ENCODE measurements around the gene HEATR3.
"Not testable (repeated sequence)": the region's sequence is repeated elsewhere in the genome, so short reads cannot be mapped to it uniquely, and the experiment has no call there.

HEATR3 gene

DNA sequence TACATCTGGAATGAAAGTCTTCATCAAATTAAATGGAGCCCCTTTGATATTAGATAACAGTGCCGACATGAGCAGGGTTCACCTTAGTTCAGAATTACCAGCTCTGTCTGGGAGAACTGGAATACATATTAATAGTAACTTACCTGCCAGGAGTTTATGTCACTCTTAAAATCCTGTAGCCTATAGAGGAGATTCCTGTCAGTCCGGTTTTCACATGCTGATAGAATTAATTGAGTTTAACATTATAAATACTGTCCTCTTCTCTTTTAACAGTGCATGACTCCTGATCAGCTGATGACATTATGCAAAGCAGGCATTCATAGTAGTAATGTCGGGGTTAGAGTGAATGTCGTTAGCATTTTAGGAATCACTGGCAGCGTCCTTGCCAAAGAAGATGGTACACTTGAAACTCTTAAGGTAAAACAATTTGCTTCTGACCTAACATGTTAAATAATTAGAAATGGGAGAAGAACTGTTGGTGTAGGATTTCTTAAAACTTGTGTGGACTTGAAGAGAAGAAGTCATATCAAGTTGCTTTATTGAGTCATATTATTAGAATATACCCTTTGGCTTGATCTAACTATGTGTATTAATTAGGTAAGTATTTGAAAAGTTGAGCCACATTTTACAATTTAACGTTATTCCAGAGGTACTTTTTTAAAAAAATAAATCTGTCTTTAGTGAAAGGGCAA, 34.3 kb downstream of the HEATR3 start:
- TF ChIP-seq POLR2A (IDR thresholded peaks at IDR 0.05; ENCODE audit: low read depth, low read length), result no peak
- DNase-seq (ENCODE audit: insufficient read length, low spot score) (no peak), FAIRE-seq (no peak)

GRCh38 chr16:50102051-50102746, 36.4 kb downstream of the HEATR3 start:
- DNase-seq (ENCODE audit: insufficient read length, low spot score) (peak; percentile 59), FAIRE-seq (peak; percentile 97)
- TF ChIP-seq POLR2A (IDR thresholded peaks at IDR 0.05; ENCODE audit: low read depth, low read length), result no peak

- no peak for DNase-seq (ENCODE audit: insufficient read length, low spot score)
- TF ChIP-seq POLR2A (IDR thresholded peaks at IDR 0.05; ENCODE audit: low read depth, low read length), result no peak
- FAIRE-seq, result no peak
Measured at GRCh38 chr16:50103764-50104163, 38.0 kb downstream of the HEATR3 start.

- DNase-seq (ENCODE audit: insufficient read length, low spot score), result no peak
- FAIRE-seq, result no peak
- no peak for TF ChIP-seq POLR2A (IDR thresholded peaks at IDR 0.05; ENCODE audit: low read depth, low read length)
Measured at GRCh38 chr16:50114357-50115129, 48.8 kb downstream of the HEATR3 start.

DNA sequence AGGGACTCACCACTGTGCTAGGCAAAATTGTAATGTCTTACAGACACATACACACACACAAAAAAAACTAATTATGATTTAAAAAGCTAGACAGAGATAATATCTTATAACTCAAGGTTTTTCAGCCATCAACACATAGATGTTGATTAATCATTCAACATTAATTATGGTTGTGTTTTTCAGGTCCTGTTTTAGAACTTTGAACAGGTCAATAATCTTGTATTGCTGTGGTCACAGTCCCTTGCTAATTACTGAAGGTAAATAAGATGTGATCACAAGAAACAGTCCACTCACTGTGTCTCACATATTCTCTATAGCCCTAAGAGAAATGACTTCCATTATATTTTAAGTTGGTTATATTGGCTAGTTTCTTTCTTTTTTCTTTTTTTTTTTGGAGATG, 54.9 kb downstream of the HEATR3 start:
- TF ChIP-seq POLR2A (IDR thresholded peaks at IDR 0.05; ENCODE audit: low read depth, low read length), result no peak
- no peak for DNase-seq (ENCODE audit: insufficient read length, low spot score)
- FAIRE-seq, result no peak

GRCh38 chr16:50121278-50121677, 55.5 kb downstream of the HEATR3 start:
- TF ChIP-seq POLR2A (IDR thresholded peaks at IDR 0.05; ENCODE audit: low read depth, low read length), result no peak
- no peak for DNase-seq (ENCODE audit: insufficient read length, low spot score)
- no peak for FAIRE-seq

DNA sequence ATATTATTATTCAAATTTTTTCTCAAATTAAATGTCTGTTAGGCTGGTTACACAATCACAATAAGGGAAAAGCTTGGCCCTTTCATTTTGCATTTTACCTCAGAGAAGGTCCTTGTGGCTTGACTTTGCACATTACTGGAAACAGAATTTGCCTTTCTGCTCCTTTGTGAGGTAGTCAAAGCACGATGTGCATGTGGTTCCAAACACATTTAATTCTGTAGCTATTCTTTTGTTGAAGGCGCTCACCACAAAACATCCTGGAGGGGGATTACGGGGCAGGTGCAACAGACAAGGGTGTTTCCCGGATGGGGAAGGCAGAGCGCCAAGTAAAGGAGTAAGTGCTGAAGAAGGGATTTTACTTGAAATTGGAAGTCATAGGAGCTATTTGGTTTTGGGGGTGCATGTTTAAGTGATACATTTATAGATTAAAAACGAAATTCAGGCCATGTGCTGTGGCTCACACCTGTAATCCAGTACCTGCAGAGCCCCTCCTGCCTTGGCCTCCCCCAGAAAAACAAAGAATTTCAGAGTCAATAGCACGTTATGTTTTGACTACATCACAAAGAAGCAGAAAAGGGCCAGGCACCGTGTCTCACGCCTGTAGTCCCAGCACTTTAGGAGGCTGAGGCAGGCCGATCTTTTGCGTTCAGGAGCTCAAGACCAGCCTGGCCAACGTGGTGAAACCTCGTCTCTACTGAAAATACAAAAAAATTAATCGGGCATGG, 56.1 kb downstream of the HEATR3 start:
- FAIRE-seq, result no peak

GRCh38 chr16:50123417-50123816, 57.6 kb downstream of the HEATR3 start:
- no peak for TF ChIP-seq POLR2A (IDR thresholded peaks at IDR 0.05; ENCODE audit: low read depth, low read length)
- DNase-seq (ENCODE audit: insufficient read length, low spot score), result no peak
- no peak for FAIRE-seq

More for the DNA sequence above, 56.1 kb downstream of the HEATR3 start:
- TF ChIP-seq POLR2A (IDR thresholded peaks at IDR 0.05; ENCODE audit: low read depth, low read length), result no peak
- no peak for DNase-seq (ENCODE audit: insufficient read length, low spot score)

GRCh38 chr16:50124769-50125168, 59.0 kb downstream of the HEATR3 start:
- no peak for TF ChIP-seq POLR2A (IDR thresholded peaks at IDR 0.05; ENCODE audit: low read depth, low read length)
- FAIRE-seq (no peak), DNase-seq (ENCODE audit: insufficient read length, low spot score) (no peak)

DNA sequence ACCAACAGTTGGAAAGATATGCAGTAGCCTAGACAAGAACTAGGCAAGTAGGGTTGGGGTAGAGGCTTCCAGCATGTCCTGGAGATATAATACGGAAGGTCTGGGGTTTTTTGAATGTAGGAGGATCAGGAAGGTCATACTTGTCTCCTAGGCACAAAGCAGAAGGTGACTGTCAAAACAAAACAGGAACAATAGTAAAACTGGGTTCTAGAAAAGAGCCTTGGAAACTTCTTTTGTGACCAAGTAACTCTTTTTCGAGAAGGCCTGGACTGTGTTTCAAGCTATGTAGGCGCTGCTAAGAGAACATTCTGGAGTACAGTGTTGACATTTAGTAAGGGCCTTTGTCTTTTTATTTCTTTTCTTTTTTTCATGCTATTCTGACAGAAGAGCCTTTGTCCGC, 60.4 kb downstream of the HEATR3 start:
- DNase-seq (ENCODE audit: insufficient read length, low spot score) (no peak), FAIRE-seq (no peak)
- TF ChIP-seq POLR2A (IDR thresholded peaks at IDR 0.05; ENCODE audit: low read depth, low read length), result no peak

GRCh38 chr16:50132571-50132970, 66.8 kb downstream of the HEATR3 start:
- FAIRE-seq; DNase-seq (ENCODE audit: insufficient read length, low spot score): not testable (repeated sequence)

GRCh38 chr16:50133214-50133613, 67.4 kb downstream of the HEATR3 start:
- FAIRE-seq, result no peak
- DNase-seq (ENCODE audit: insufficient read length, low spot score), result no peak

DNA sequence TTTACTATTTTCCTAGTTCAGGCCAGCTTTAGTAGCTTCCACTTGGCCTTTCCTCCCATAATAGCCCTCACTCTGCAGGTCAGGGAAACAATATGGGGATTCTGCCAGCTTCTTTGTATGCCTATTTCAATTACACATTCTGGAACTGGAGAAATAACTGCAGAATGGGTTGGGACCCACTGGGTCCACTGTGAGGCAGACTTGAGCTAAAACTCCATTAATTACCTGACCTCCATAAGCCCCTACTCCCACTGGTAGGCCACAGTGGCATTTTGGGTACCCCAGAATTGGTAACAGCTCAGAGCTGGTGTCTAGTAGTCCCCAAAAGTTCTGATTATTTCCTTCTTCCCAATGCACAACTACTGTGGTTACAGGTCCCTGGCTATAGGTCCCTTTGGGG, 70.6 kb downstream of the HEATR3 start:
- TF ChIP-seq POLR2A (IDR thresholded peaks at IDR 0.05; ENCODE audit: low read depth, low read length), result no peak
- FAIRE-seq, result no peak
- DNase-seq (ENCODE audit: insufficient read length, low spot score), result no peak

More at GRCh38 chr16:50133214-50133613, 67.4 kb downstream of the HEATR3 start:
- TF ChIP-seq POLR2A (IDR thresholded peaks at IDR 0.05; ENCODE audit: low read depth, low read length), result no peak

GRCh38 chr16:50137268-50137667, 71.5 kb downstream of the HEATR3 start:
- no peak for TF ChIP-seq POLR2A (IDR thresholded peaks at IDR 0.05; ENCODE audit: low read depth, low read length)
- no peak for FAIRE-seq
- DNase-seq (ENCODE audit: insufficient read length, low spot score), result no peak

Measured in H54 (cell line).